PFSK-1 (cell line): Measurements from ENCODE around the gene MAD2L1BP.

ENCODE experiments used
- FOXP2 ChIP-seq: optimal IDR thresholded peaks from 2 replicates; pipeline ENCODE3; 2011; ENCODE audit warnings: borderline replicate concordance, control low read depth, inconsistent platforms; ENCODE audit not compliant: insufficient read depth; ENCODE audit errors: extremely low read length, extremely low read depth
- POLR2AphosphoS5 ChIP-seq: IDR thresholded peaks from 2 replicates; pipeline ENCODE4 v1.6.1; 2012; ENCODE audit warnings: low read depth, mild to moderate bottlenecking, control low read depth, low read length, moderate library complexity
- REST ChIP-seq, 2 experiments: IDR thresholded peaks; 2 replicates each; pipeline versions ENCODE4 v1.6.1 to v1.8.0; 2011 to 2012; ENCODE audit warnings: low read depth in 2 of 2, low read length in 2 of 2, control low read depth in 1 of 2, inconsistent platforms in 1 of 2, mild to moderate bottlenecking in 1 of 2, moderate library complexity in 1 of 2; ENCODE audit not compliant: insufficient read depth in 1 of 2
- SIN3A ChIP-seq: IDR thresholded peaks from 2 replicates; pipeline ENCODE4 v1.6.1; 2012; ENCODE audit warnings: mild to moderate bottlenecking, low read length, moderate library complexity, borderline replicate concordance; ENCODE audit not compliant: insufficient read depth
- TAF1 ChIP-seq: IDR thresholded peaks from 2 replicates; pipeline ENCODE4 v1.6.1; 2012; ENCODE audit warnings: low read length, control low read depth, borderline replicate concordance; ENCODE audit not compliant: insufficient read depth

GRCh38 chr6:43623880-43624785 is 11.5 kb upstream of the MAD2L1BP start:
- no peak for TF ChIP-seq SIN3A
- no peak for TF ChIP-seq REST (IDR thresholded peaks at IDR 0.05; ENCODE audit: insufficient read depth in 1 of 2, low read depth in 2 of 2, low read length in 2 of 2)
- TF ChIP-seq POLR2AphosphoS5: no peak
- TF ChIP-seq TAF1: no peak
- no peak for TF ChIP-seq FOXP2
